Retina (tissue), 1 donor: ENCODE results near the gene ANKRD65.
A peak's percentile ranks its signal among the peaks of the same experiment; 100 is the strongest.
"Not testable (repeated sequence)": the region's sequence is repeated elsewhere in the genome, so short reads cannot be mapped to it uniquely, and the experiment has no call there.

Experiments used
- DNase-seq: peaks from one replicate; pipeline ENCODE4 v3.0.0-alpha.2; 2016

The ANKRD65 gene

DNA sequence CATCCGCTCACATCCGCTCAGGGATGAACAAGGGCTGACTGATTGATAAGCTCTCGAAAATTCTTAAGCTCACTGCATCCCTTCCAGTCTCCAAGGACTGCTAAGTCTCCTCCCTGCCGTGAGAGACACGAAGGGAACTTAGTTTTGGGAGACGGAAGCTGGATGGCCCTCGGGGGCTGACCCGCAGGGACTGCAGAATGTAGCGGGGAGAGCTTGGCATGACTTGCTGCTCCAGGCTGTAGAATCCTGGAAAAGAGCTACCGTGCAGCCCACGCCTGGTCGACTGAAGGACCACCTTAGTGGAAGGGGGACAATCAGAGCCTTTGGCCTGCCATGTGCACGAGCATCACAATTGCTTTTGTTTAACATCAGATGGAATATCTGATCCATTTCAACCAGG is 5.3 kb downstream of the ANKRD65 start:
- no peak for DNase-seq

DNA sequence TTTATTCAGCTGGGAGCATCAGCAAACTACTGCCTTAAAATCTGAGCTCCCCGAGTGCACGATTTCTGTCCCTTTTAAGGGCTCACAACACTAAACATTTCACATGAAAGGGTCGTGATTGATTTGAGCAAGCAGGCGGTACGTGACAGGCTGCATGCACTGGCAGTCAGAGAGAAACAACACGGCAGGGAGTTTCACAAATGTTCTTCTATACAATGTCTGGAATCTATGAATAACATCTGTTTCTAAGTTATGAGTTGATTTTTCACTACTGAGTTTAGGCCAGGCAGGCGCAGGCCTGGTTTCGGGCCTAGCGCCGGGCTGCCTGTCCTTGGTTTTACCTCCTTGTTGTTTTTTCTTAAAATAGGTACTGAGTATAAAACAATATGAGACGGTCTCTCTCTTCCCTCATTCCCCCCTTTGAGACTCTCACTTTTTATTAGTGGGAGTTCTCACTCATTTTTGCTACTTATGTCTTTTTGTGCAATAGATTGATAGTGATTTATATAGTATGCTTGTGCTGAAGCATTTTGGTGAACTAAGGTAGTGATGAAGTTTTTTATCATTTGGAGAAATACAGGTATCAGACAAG is 8.7 kb downstream of the ANKRD65 start:
- DNase-seq = not testable (repeated sequence)

GRCh38 chr1:1411626-1412025 is 9.4 kb downstream of the ANKRD65 start:
- DNase-seq = no peak

- not testable (repeated sequence) for DNase-seq
Observed at GRCh38 chr1:1410238-1410637, 10.8 kb downstream of the ANKRD65 start.

GRCh38 chr1:1407636-1408318 is 13.3 kb downstream of the ANKRD65 start:
- peak; percentile 52 for DNase-seq

DNA sequence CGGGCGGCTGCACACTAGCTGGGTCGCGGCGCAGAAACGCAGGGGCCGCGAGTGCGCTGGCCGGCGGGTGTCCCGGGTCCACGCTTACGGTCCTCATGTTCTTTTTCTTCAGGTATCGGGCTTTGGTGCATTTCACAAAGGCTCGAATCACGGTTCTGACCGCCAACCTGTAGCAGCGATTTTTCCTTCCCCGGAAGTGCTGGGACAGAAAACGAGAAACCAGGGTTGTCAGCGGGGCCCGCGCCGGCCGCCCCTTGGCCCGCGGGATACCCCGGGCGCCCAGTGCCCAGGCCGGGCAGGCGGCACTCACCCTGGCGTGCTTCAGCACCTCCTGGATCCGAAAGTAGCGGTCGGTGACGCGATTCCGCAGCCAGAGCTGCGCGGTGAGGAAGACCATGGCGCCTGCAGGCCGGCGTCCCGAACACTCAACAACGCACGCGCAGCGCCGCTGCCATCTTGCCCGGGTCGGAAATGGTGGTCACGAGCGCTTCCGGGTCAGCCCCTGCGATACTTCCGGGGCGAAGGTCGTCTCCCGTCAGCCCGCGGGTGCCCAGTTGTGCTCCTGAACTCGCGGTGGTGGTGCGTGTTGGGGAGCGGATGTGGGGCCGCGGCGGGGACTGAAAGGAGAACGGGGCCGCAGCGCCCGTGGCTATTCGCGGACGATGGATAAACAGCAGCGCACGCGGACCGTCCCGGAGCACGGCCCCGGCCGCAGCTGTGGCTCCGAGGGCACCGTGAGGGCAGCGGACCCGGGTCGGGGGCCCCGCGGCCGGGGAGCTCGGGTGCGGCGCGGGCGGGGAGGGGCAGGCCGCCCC is 14.0 kb downstream of the ANKRD65 start, which contains the start of gene MRPL20:
Gene MRPL20 (minus strand): TSS at position 473 of the 815 bp plus-strand sequence. CDS start 76 bp downstream, at position 397.
- DNase-seq = peak; percentile 97

- no peak for DNase-seq
Observed at GRCh38 chr1:1406101-1406820, 14.8 kb downstream of the ANKRD65 start.

GRCh38 chr1:1403653-1404052 is 17.4 kb downstream of the ANKRD65 start:
- no peak for DNase-seq

GRCh38 chr1:1402901-1403392 is 18.1 kb downstream of the ANKRD65 start:
- not testable (repeated sequence) for DNase-seq

DNA sequence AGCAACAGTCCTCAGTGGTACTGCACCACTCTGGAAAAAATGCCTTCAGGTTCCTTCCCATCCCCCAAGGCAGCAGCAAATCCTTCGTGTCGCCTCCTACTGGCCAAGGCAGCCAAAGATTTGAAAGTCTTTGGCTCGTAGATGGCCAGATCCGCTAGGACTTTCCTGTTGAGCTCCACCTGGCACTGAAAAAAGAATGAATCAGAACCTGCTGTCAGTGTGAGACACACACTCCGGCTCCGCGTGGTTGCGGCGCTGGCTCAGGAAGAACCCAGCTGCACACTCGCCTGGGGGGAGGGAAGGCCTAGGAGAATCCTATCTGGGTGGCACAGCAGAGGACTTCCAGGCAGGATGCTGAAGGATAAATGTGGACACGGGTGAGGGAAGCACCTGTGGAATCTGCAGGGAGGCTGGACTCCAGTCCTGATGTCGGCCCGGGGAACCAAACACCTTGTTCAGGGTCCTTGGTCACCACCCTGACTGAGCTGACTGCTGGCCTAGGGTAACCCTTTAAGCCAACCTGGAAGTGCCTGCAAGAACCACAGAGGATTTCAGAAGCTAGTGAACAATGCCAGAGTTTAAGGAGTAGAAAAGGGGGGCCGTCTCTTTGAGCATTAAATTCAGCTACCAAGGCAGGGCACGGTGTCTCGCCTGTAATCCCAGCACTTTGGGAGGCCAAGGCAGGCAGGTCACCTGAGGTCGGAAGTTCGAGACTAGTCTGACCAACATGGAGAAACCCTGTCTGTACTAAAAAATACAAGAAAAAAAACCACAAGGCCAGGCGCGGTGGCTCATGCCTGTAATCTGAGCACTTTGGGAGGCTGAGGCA is 18.8 kb downstream of the ANKRD65 start:
- DNase-seq = no peak

GRCh38 chr1:1401457-1402010 is 19.5 kb downstream of the ANKRD65 start:
- DNase-seq = no peak

GRCh38 chr1:1400576-1401456 is 20.3 kb downstream of the ANKRD65 start:
- no peak for DNase-seq

DNA sequence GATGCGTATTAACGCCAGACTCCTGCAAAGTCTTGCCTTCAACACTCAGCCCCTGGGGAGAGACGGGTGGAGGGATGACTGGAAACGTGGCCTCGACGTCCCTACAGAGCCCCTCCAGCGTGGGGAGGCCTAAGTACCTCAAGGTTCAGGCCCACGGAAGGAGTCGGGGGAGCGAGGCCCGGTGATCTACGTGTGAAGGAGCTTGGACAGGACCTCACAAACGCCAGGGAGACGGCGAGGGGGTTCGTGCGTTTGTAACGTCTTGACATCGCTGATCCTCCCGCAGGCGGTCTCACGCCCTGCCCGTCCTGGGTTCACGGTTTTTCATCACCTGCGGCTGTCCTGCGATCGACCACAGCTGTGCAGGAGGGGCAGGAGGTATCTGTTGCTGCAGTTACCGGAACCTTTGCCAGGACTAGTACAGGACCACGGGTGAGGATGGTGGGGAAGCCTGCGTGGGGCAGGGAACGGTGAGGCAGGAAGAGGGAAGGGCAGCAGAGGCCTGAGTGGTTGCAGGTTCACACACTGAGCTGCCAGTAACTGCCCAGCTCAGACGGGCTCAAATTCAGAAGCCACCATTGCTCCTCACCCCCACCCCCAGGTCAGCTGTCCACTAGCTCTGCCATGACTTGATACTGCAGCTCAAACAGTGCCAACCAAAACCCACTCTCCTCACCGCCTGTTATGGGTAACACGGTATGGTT is 21.1 kb downstream of the ANKRD65 start:
- DNase-seq = no peak

- peak; percentile 99 for DNase-seq
Observed at GRCh38 chr1:1399187-1399871, 21.7 kb downstream of the ANKRD65 start, which contains the start of gene CCNL2. CCNL2 (minus strand) TSS chr1:1399335; CDS start chr1:1399306, 29 bp downstream.

- no peak for DNase-seq
Observed at GRCh38 chr1:1398677-1399186, 22.3 kb downstream of the ANKRD65 start.

DNA sequence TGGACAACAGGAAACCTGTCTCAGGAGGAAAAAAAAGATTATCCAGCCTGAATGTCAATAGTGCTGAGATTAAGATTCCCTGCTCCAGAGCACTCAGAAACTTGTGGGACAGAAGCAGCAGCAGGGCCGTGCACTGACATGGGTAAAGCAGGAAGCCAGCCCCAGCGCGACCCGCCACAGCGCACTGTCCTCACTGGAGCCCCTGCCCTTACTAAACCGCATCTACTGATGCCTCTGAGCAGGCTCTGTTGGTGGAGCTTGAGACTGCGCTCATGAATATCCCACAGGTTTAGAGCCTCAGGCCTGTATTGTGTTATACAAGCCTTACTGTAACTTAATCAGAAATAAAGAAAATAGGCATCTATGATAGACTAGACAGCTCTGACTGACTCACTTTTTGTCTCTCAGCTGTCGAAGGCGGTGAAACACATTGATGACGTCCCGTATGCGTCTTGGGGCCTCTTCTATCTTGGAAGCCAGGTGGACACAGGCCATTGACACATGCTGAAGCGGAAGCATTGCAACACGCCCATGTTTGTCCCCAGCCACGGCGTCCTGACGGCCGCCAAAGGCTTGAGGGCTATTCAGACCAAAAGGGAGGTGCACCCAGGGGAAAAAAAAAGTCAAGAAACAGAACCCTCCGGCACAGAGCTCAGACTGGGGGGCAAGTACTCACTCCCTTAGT is 23.1 kb downstream of the ANKRD65 start:
- no peak for DNase-seq

- DNase-seq = no peak
Observed at GRCh38 chr1:1395166-1395565, 25.9 kb downstream of the ANKRD65 start.

DNA sequence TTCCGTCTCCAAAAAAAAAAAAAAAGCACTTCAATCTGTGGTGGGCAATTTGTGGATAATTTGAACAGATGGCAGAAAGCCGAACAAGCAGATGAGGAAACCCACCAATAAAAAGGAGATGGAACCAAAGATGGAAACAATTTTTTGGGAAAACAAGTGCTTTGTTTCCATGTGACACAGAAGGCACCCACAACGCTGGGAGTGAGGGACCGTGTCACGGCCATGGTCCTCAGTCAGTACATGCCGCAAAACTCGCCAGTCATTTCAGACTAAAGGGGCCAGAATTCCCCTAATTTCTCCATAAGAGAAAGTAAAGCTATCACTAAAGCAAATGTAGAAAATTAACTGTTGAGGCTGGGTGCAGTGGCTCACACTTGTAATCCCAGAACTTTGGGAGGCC is 27.0 kb downstream of the ANKRD65 start:
- DNase-seq = no peak
